ENCODE measurements around the gene CRELD1. TPM values are rescaled to one million over a fixed set of nuclear protein-coding genes. Genes with fewer than 3 reads are reported as not detected.
A peak's percentile ranks its signal among the peaks of the same experiment; 100 is the strongest.
"Not testable (repeated sequence)": the region's sequence is repeated elsewhere in the genome, so short reads cannot be mapped to it uniquely, and the experiment has no call there.

CRELD1 gene, protein sequence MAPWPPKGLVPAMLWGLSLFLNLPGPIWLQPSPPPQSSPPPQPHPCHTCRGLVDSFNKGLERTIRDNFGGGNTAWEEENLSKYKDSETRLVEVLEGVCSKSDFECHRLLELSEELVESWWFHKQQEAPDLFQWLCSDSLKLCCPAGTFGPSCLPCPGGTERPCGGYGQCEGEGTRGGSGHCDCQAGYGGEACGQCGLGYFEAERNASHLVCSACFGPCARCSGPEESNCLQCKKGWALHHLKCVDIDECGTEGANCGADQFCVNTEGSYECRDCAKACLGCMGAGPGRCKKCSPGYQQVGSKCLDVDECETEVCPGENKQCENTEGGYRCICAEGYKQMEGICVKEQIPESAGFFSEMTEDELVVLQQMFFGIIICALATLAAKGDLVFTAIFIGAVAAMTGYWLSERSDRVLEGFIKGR
- 22.7 and 23.4 TPM in 2 replicates for total RNA-seq

DNA sequence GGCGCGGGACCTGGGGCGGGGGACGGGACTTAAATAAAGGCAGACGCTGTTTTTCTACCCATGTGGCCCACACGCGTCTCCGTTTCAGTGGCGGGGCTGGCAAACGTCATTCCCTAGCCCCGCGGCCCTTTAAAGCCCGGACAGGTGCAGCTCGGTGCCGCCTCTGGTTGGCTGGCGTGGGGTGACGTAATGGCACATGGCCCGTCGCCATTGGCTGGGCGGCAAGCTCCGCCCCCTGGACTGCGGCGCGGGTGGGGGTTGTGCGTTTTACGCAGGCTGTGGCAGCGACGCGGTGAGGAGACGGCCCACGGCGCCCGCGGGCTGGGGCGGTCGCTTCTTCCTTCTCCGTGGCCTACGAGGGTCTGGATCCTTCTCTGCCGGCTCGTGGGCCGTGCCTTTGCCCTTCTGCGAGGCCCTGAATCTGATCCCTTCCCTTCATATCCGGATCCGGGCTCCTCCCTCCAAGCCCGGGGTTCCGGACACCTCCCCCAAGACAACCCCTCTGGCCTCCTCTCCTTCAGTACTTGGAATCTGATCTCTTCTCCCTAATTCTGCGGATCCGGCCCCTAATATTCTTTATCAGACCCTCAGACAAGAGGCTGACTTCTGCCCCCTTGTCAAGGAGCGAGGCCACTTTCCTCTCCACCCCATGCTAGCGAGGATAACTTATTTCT lies at the start of gene CRELD1:
Gene CRELD1, plus strand, starts transcription at position 274 of the 674 bp plus-strand sequence. CDS start 605 bp downstream, outside the sequence.
- Mint-ChIP-seq H3K4me3 (peak within 1 kb of the TSS; percentile 96), H3K36me3 (ENCODE audit: low read depth) (peaks cover 22% of the 10 kb centered on the region), H3K4me1 (peaks cover 36% of the 10 kb centered on the region), H3K27me3 (no peaks in the 10 kb centered on the region), H3K9me3 (no peaks in the 10 kb centered on the region), H3K27ac (peak within 1 kb of the TSS; percentile 96)
- peak; percentile 99 for DNase-seq
- intact Hi-C loops (cut with micrococcal nuclease): loop anchor here (1.0 to 5.0 kb wide), 12 partner anchors 13 to 537 kb away; partner anchors contain the start of genes ARPC4, BRK1, BRPF1 and FANCD2

DNA sequence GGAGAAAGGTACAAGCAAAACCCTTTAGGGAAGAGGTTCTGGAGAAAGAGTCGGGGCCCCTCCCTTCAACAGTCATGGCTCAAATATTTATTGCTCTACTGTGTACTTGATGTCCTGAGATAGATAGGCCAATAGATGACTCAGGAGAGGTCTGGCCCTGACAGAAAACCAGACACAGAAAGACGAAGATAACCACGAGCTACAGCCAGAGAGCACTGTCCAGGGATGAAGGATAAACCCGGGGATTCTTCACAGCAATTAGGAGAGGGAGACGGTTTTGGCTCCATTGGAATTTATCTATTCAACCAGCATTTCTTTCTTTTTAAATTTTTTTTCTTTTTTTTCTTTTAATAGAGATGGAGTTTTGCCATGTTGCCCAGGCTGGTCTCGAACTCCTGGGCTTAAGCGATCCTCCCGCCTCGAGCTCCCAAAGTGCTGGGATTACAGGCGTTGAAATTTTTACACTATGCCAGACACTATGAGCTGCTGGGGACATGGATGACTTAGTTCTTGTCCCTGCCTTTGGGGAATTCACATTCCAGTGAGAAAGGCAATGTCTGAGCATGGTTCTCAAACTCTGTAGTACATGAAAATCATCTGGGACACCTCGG lies 49.0 kb upstream of the CRELD1 start:
- Mint-ChIP-seq H3K4me3 (no peak overlapping the region), H3K27me3 (no peaks in the 10 kb centered on the region), H3K36me3 (ENCODE audit: low read depth) (no peaks in the 10 kb centered on the region), H3K4me1 (peaks cover 3% of the 10 kb centered on the region), H3K27ac (no peak overlapping the region), H3K9me3 (no peaks in the 10 kb centered on the region)
- DNase-seq: no peak
- intact Hi-C loops (cut with micrococcal nuclease): no loop called here

DNA sequence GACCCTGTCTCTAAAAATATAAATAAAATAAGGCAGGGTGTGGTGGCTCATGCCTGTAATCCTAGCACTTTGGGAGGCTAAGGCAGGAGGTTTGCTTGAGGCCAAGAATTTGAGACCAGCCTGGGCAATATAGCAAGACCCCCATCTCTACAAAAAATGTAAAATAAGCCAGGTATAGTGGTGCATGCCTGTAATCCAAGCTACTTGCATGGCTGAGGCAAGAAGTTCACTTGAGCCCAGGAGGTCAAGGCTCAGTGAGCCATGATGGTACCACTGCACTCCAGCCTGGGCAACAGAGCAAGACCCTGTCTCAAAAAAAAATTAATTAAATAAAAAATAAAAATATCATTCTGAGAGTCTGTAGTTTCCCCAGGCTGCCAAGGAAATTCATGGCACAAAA lies 47.3 kb upstream of the CRELD1 start:
- Mint-ChIP-seq H3K36me3 (ENCODE audit: low read depth) (peaks cover 4% of the 10 kb centered on the region), H3K4me1 (peaks cover 7% of the 10 kb centered on the region), H3K9me3 (no peaks in the 10 kb centered on the region), H3K27me3 (no peaks in the 10 kb centered on the region), H3K27ac (no peak overlapping the region), H3K4me3 (no peak overlapping the region)
- DNase-seq: no peak
- intact Hi-C loops (cut with micrococcal nuclease): no loop called here

DNA sequence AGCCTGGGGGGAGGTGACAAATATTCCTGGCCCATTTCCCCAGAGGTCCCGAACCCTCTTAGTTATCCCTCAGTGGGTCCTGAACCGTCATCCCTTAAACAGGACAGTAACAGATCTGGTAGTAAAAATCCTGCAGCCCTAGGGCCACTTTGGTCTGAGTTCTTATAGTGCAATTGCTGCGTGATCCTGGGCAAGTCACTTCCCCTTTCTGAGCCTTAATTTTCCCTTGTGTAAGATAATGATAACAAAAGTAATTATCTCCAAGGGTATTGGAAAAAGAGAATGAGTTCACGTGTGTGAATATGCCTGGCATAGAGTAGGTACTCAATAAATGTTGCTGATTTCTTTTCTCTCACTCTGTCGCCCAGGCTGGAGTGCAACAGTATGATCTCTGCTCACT lies 46.2 kb upstream of the CRELD1 start:
- no peaks in the 10 kb centered on the region for H3K9me3 Mint-ChIP-seq
- H3K27me3 Mint-ChIP-seq: no peaks in the 10 kb centered on the region
- H3K36me3 Mint-ChIP-seq (ENCODE audit: low read depth): peaks cover 11% of the 10 kb centered on the region
- intact Hi-C loops (cut with micrococcal nuclease): no loop called here
- DNase-seq: no peak
- no peak overlapping the region for H3K4me3 Mint-ChIP-seq
- H3K27ac Mint-ChIP-seq: no peak overlapping the region
- H3K4me1 Mint-ChIP-seq: peaks cover 13% of the 10 kb centered on the region

DNA sequence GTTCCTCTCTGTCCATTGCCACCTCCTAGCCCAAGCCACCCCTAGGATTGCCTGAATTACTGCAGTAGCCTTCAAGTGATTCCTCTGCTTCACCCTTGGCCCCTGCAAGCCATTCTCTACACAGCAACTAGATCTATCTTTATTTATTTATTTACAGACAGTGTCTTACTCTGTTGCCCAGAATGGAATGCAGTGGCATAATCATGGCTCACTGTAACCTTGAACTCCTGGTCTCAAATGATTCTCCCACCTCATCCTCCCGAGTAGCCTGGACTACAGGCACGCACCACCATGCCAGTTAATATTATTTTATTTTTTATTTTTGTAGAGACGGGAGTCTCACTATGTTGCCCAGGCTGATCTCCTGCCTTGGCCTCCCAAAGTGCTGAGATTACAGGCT lies 45.1 kb upstream of the CRELD1 start:
- Mint-ChIP-seq H3K36me3 (ENCODE audit: low read depth) (peaks cover 19% of the 10 kb centered on the region), H3K4me3 (no peak overlapping the region), H3K27ac (no peak overlapping the region), H3K4me1 (peaks cover 20% of the 10 kb centered on the region), H3K27me3 (no peaks in the 10 kb centered on the region), H3K9me3 (no peaks in the 10 kb centered on the region)
- intact Hi-C loops (cut with micrococcal nuclease): no loop called here
- DNase-seq: no peak

DNA sequence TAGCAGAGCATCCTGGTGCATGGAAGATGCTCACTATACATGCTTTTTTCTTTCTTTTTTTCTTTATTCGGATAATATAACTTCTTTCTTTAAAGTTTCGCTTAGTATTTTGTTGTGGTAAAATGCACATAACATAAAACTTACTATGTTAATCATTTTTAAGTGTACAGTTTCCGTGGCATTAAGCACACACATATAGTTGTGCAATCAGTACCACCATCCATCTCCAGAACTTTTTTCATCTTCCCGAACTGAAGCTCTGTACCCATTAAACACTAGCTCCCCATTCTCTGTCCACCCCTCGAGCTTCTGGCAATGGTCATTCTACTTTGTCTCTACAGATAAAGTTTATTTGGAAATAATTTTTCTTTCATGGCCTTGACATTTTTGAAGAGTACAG lies 44.2 kb upstream of the CRELD1 start:
- no peak for DNase-seq
- H3K36me3 Mint-ChIP-seq (ENCODE audit: low read depth): peaks cover 27% of the 10 kb centered on the region
- H3K4me1 Mint-ChIP-seq: peaks cover 28% of the 10 kb centered on the region
- no peaks in the 10 kb centered on the region for H3K9me3 Mint-ChIP-seq
- intact Hi-C loops (cut with micrococcal nuclease): no loop called here
- H3K27ac Mint-ChIP-seq: peak overlapping the region; percentile 99
- H3K27me3 Mint-ChIP-seq: no peaks in the 10 kb centered on the region
- H3K4me3 Mint-ChIP-seq: no peak overlapping the region

DNA sequence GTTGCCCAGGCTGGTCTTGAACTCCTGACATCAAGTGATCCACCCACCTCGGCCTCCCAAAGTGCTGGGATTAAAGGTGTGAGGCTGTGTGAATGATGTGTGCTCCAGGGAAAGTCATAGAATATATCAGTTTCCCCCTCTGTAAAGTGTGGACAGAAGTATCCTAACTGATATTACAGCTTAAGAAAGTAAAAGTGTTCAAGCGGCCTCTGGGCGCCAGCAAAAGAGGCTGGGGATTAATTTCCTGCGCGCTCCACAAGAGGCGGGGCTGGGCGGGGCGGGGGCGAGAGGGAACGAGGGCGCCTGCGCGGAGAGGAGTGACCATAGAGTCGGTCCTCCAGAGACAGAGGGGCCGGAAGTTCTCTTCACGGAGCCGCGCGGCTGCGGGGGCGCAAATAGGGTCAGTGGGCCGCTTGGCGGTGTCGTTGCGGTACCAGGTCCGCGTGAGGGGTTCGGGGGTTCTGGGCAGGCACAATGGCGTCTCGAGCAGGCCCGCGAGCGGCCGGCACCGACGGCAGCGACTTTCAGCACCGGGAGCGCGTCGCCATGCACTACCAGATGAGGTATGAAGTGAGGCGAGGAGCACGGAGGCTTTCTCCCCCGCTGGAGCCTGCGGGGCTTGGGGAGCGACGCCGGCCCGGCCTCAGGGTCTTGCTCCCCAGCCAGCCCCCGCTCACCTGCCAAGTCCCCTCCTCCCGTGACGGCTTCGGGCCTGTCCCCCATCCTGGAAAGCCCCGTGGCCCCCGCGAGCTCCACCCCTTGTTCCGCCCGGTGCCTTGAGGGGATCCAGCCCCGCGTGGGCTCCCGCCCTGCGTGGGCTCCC lies 43.2 kb upstream of the CRELD1 start, which contains the start of gene JAGN1:
Gene JAGN1, plus strand, starts transcription at position 362 of the 823 bp plus-strand sequence. Its CDS starts 113 bp downstream, at position 475.
- H3K36me3 Mint-ChIP-seq (ENCODE audit: low read depth): peaks cover 34% of the 10 kb centered on the region
- H3K27me3 Mint-ChIP-seq: no peaks in the 10 kb centered on the region
- peak within 1 kb of the TSS; percentile 99 for H3K27ac Mint-ChIP-seq
- H3K4me3 Mint-ChIP-seq: peak within 1 kb of the TSS; percentile 98
- peaks cover 33% of the 10 kb centered on the region for H3K4me1 Mint-ChIP-seq
- intact Hi-C loops (cut with micrococcal nuclease): loop anchor here (1.0 to 5.0 kb wide), 8 partner anchors 12 to 358 kb away; partner anchors contain the start of genes ARPC4, CRELD1, IL17RE and MTMR14
- H3K9me3 Mint-ChIP-seq: peaks cover 4% of the 10 kb centered on the region
- DNase-seq: peak; percentile 96

DNA sequence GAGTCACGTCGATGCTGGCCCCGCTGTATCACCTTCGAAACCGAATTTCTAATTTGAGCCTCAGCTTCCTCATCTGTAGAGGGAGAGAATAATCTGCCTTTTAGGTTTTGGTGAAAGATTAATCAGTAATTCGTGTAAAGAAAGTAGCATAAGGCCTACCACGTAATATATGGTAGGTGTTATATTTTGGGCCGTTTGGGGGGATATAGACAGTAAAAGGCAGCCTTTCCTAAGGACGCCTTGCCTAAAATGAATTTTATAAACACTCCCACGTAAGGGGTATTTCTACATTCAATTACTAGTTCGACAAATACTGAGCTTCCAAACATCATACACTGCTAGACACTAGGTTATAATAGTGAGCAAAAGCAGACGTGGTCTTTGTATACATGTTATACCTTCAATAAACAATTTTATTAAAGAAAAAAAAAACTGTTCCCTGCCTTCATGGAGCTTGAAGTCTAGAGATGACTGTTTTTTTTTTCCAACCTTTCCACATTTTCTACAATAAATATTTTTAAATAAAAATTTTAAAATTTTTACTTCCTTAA lies 42.5 kb upstream of the CRELD1 start:
- Mint-ChIP-seq H3K27ac (peak overlapping the region; percentile 99), H3K36me3 (ENCODE audit: low read depth) (peaks cover 35% of the 10 kb centered on the region), H3K27me3 (no peaks in the 10 kb centered on the region), H3K4me1 (peaks cover 33% of the 10 kb centered on the region), H3K9me3 (peaks cover 4% of the 10 kb centered on the region), H3K4me3 (peak overlapping the region; percentile 98)
- no peak for DNase-seq
- intact Hi-C loops (cut with micrococcal nuclease): loop anchor here (2.0 to 5.0 kb wide), 4 partner anchors 24 to 358 kb away; partner anchors contain the start of genes ARPC4, TADA3 and TATDN2

DNA sequence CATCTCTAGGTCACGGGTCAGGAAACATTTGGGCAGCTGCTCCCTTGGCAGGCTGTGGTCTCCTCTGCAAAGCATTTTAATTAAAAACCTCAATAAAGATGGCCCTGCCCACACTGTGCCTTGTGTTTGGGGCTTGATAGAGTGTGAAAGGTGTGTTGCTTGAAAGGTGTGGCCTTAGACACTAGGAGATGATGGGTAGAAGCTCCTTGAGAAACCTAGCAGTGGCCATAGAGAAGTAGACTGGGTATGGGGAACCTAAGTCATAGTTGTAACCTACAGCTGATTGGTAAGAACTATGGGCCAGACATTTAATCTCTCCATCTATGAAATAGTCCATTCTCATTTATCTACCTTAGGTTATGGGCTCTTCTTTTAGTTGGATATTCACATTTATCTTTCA lies 39.9 kb upstream of the CRELD1 start:
- no peak overlapping the region for H3K4me3 Mint-ChIP-seq
- DNase-seq: no peak
- intact Hi-C loops (cut with micrococcal nuclease): loop anchor here (5.0 kb wide), 1 partner anchor 54 kb away; no protein-coding TSS in a partner anchor
- peaks cover 37% of the 10 kb centered on the region for H3K4me1 Mint-ChIP-seq
- H3K9me3 Mint-ChIP-seq: peaks cover 4% of the 10 kb centered on the region
- no peaks in the 10 kb centered on the region for H3K27me3 Mint-ChIP-seq
- no peak overlapping the region for H3K27ac Mint-ChIP-seq
- peaks cover 40% of the 10 kb centered on the region for H3K36me3 Mint-ChIP-seq (ENCODE audit: low read depth)

DNA sequence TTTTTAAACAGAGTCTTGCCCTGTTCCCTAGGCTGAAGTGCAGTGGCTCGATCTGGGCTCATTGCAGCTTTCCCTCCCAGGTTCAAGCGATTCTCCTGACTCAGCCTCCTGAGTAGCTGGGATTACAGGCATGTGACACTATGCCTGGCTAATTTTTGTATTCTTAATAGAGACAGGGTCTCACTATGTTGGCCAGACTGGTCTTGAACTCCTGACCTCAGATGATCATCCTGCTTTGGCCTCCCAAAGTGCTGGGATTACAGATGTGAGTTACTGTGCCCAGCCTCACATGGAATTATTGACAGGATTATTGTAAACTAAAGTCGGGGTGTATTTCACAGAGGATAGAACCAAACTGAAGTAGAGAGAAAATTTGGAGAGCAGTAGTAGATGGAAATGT lies 37.9 kb upstream of the CRELD1 start:
- intact Hi-C loops (cut with micrococcal nuclease); H3K27ac Mint-ChIP-seq; DNase-seq; H3K27me3 Mint-ChIP-seq; H3K9me3 Mint-ChIP-seq; H3K4me3 Mint-ChIP-seq: not testable (repeated sequence)
- peaks cover 32% of the 10 kb centered on the region for H3K4me1 Mint-ChIP-seq
- H3K36me3 Mint-ChIP-seq (ENCODE audit: low read depth): peaks cover 40% of the 10 kb centered on the region

DNA sequence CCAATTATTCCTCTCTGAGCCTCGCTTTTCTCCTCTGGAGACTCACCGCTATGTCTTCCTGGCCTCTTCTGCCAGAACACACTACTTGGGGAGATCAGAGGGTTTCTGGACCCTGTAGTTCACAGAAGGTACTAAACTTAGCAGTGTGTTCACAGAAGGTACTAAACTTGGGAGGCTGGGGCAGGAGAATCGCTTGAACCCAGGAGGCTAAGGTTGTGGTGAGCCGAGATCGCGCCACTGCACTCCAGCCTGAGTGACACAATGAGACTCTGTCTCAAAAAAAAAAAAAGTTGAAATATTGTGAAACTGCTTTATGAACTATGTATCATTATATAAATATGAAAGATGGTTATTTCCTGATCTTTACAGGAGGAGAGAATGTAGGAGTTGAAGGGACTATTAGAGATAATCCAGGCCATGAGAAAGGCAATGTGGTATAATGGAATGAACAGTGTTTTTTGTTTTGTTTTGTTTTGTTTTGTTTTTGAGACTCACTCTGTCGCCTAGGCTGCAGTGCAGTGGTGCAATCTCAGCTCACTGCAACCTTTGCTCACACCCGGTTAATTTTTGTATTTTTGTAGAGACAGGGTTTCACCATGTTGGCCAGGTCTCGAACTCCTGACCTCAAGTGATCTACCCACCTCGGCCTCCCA lies 36.8 kb upstream of the CRELD1 start:
- H3K9me3 Mint-ChIP-seq; intact Hi-C loops (cut with micrococcal nuclease); H3K27ac Mint-ChIP-seq; DNase-seq; H3K27me3 Mint-ChIP-seq; H3K4me3 Mint-ChIP-seq: not testable (repeated sequence)
- peaks cover 33% of the 10 kb centered on the region for H3K36me3 Mint-ChIP-seq (ENCODE audit: low read depth)
- H3K4me1 Mint-ChIP-seq: peaks cover 33% of the 10 kb centered on the region

DNA sequence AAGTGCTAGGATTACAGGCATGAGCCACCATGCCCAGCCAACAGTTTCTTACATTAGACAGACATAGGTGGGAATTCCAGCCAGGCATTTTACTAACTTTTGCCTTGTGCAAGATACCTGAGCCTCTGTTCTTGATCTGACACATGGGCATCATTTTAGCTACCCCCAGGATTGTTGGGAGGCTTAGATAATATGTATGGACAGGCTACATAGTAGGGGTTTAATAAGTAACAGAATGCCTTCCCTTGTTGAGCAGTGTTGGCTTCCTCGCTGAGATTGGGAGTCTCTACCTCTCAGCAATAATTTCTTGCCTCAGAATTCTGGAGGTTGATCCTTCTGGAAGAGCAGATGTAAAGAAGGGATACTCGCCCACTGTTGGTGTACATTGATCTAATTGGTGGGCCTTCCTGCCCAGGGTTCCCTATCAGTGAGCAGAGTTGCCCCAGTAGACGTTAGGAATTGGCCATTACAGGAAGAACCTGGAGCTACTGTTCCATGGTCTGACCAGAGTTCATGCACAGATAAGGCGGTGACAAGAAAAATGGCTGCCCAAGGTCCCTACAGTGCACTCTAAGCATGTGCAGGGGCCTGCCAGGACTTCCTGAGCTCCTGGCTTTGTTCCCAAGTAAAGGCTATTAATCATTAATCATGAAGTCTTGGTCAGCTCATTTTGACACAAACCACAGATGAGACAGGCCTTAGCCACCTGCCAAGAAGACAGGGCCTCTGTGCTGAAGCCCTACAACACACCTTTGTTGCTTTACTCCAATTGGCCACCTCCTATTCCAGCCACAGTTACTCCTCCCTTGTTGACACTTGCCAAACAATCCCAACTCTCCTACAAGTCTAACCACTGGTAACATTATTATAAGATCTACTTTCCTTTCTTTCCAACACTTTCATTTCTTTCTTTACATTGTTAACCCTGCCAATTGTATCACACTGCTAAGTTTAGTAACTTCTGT lies 35.9 kb upstream of the CRELD1 start:
- Mint-ChIP-seq H3K36me3 (ENCODE audit: low read depth) (peaks cover 27% of the 10 kb centered on the region), H3K4me3 (no peak overlapping the region), H3K27me3 (no peaks in the 10 kb centered on the region), H3K9me3 (peaks cover 4% of the 10 kb centered on the region), H3K4me1 (peaks cover 36% of the 10 kb centered on the region), H3K27ac (no peak overlapping the region)
- intact Hi-C loops (cut with micrococcal nuclease): no loop called here
- no peak for DNase-seq
